ENCODE measurements around the gene TRIML1. TPM values are rescaled to one million over a fixed set of nuclear protein-coding genes. Genes with fewer than 3 reads are reported as not detected.

Gene TRIML1
- total and polyA plus RNA-seq, 2 of the 8 experiments (the other 6 are each of a cell fraction or from before 2014, with no cell fraction given) = not detected

- TF ChIP-seq CHD7 (IDR thresholded peaks at IDR 0.05; ENCODE audit: insufficient replicate concordance, low read length) (no peak), ATF3 (IDR thresholded peaks at IDR 0.05; ENCODE audit: insufficient read depth, low read depth, low read length) (no peak), NANOG (IDR thresholded peaks at IDR 0.05; ENCODE audit: insufficient read depth, low read depth, low read length, poor library complexity, severe bottlenecking) (no peak), EGR1 (IDR thresholded peaks at IDR 0.05; ENCODE audit: borderline replicate concordance, low read depth, low read length) (no peak), USF2 (IDR thresholded peaks at IDR 0.05; ENCODE audit: low read length) (no peak), CREB1 (IDR thresholded peaks at IDR 0.05) (no peak), HDAC2 (IDR thresholded peaks at IDR 0.05; ENCODE audit: borderline replicate concordance in 1 of 2, low read depth in 2 of 2, low read length in 2 of 2) (no peak), MAX (IDR thresholded peaks at IDR 0.05) (no peak)
Measured at GRCh38 chr4:188109157-188109755, 30.0 kb upstream of the TRIML1 start, which contains the start of gene TRIML2 (continued).

Measured in H1 (cell line).